HG02870 (cell line): ENCODE measurements around the gene GID8.
"Not testable (repeated sequence)": the region's sequence is repeated elsewhere in the genome, so short reads cannot be mapped to it uniquely, and the experiment has no call there.

Experiments
- ATAC-seq: cut with Tn5 transposase; IDR thresholded peaks from one replicate; pipeline ENCODE4 v1.9.1; 2021; ENCODE audit warnings: mild to moderate bottlenecking, moderate library complexity; ENCODE audit not compliant: unreplicated experiment

The GID8 gene

DNA sequence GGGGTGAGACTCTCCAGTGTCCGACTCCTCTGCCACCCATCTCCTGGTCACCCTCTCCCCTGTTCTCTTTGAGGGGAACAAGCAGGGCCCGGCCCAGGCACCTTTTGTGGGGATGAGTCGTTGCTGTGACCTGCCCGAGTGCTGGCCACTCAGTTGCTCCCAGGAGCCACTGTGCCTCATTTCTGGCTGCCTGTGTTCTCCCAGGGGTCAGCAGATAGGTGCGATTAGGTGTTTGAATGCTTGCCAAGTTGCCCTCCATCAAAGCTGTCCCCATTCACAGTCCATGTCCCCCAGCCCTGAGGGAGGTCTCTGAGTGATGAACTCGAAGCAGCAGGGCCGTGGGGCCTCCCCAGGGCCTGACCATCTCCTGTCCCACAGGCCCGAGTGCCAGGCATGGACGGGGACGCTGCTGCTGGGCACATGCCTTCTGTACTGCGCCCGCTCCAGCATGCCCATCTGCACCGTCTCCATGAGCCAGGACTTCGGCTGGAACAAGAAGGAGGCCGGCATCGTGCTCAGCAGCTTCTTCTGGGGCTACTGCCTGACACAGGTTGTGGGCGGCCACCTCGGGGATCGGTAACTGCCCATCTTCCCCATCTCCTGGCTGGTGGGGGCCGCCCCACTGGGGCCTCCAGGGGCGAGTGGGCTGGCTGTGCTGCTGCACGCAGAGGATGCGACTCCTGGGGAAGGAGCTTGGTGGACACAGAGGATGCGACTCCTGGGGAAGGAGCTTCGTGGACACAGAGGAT is 18.6 kb downstream of the GID8 start:
- no peak for ATAC-seq

DNA sequence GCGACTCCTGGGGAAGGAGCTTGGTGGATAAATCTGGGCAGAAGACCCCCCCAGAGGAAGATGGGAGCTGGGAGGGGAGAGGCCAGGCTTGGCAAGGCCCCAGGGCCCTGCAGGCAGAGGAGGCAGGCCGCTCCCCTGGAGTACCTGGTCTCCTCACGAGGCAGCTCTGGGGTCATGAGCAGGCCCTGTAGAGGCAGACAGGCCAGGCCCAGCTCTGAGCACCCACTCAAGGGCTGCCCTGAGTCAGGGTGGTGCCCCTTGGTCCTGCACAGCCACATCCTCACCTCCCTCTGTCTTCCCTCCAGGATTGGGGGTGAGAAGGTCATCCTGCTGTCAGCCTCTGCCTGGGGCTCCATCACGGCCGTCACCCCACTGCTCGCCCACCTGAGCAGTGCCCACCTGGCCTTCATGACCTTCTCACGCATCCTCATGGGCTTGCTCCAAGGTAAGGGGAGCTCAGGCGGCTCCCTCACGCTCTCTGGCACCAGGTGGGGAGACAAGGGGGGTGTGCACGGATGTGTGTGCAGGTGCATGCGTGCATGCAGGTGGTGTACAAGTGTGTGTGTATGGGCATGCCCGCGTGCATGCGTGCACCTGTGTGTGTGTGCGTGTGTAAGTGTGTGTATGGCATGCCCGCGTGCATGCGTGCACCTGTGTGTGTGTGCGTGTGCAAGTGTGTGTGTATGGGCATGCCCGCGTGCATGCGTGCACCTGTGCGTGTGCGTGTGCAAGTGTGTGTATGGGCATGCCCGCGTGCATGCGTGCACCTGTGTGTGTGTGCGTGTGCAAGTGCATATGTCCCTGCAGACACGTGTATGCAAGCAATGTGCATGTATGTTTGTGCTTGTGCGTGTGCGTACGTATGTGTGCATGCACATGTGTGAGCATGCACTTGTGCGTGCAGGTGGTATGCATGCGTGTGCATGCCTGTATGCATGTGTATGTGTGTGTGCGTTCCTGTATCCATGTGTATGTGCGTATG is 19.5 kb downstream of the GID8 start:
- no peak for ATAC-seq

DNA sequence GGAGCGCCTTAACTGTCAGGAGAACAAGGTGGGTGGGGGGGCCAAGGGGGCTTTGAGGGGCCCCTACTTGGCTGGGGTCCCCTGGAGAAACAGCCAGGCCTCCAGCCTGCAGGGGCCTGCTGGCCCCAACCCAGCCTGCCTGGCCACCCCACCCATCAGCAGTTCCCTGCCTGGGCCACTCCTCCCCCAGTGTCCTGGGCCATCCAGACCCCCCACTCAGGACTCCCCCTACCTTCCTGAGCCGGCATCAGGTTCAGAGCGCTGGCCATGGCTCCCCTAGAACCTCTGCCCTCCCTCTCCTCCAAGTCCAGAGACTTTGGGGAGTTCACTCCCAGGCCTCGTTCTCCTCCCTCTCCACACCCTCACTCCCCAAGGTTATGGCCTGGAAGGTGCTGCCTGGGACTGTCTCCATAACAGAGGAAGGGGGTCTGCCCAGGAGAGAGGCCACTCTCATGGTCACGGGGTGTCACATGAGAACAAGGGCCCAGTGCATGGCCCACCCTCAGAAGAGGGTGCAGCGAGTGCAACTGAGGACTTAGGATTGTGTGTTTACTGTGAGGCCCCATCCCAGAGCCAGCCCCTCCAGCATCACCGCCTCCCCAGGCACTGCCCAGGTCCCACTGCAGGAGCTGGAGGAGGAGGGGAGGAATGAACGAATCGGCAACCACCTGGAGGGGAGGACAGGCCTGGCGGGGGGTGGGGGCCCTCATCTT is 20.6 kb downstream of the GID8 start:
- no peak for ATAC-seq

DNA sequence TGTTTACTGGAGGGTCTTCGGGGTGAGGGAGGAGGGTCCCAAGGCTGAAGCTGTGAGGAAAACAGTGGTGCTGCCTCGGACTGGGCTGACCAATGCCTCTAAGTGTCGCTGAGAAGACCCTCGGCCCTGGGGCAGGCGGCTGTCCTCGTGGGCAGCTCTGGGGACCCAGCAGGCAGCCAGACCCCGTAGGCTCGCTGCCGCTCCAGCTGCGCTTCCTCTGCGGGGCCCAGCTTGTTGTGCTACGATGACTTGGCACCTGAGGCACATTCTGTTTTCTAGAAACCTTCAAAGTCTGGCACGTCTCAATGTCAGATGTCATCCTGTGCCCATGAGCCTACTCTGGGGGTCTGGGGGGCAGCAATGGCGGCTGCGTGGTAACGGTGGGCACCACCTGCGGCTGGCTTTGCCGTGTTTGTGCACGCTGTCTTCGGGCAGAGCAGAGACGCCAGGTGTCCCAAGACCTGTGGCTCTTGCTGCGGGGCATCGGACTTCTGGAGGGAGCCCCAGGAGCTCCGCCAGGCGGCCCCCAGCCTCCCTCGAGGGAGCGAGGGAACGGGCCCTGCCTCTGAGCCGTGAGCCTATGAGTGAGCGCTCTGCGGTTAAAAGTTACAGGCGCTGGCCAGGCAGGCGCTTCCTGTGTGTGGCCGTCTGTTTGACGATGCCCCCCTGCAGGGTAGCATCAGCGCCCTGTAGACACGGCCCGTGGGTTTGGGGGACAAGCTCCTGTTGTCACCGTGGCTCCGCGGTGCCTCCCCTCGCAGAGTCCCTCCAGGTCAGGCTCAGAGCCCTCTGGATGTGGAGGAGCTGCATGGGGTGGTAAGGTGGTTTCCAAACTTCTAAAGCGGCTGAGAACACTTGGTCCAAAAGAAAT is 21.4 kb downstream of the GID8 start:
- no peak for ATAC-seq

DNA sequence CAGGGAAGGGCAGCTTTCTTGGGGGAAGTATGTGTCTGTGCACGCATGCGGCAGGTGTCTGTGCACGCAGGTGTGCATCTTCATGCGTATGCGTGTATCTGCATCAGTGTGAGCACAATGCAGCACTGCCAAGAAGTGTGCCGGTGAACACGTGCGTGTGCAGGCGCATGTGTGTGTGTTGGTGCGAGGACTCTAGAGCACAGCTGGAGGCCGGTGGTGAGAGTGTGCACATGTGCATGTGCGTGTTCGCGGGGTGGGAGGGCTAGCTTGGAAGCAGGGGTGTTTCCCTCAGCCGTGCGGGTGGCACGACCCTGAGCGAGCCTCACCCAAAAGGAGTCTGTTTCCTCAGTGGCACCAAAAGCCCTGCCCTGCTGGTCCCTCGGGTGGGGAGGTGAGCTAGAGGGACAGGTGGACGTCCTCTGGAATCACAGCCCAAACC is 22.1 kb downstream of the GID8 start:
- ATAC-seq: no peak

DNA sequence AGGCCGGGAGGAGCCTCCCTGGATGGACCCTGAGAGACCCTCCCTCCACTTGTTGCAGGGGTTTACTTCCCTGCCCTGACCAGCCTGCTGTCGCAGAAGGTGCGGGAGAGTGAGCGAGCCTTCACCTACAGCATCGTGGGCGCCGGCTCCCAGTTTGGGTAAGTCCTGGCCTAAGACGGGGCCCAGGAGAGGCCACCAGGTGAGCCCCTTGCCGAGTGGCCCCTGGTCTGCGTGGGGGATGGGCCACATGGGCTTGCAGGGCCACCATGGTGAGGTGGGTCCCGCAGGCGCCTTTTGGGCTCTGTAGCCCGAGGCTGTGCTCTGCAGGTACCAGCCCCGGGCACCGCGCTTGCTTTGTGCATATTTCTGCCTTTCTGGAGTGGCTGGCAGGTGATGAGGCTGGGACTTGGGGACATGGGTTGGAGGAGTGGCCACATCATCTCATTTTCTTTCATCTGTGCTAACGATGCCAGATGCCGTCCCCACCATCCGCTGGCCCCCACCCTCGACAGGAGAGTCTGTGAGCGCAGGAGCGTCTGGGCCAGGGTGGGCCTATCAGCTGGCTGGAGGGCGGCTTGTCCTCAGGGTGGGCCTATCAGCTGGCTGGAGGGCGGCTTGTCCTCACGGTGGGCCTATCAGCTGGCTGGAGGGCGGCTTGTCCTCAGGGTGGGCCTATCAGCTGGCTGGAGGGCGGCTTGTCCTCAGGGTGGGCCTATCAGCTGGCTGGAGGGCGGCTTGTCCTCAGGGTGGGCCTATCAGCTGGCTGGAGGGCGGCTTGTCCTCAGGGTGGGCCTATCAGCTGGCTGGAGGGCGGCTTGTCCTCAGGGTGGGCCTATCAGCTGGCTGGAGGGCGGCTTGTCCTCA is 22.7 kb downstream of the GID8 start:
- not testable (repeated sequence) for ATAC-seq

DNA sequence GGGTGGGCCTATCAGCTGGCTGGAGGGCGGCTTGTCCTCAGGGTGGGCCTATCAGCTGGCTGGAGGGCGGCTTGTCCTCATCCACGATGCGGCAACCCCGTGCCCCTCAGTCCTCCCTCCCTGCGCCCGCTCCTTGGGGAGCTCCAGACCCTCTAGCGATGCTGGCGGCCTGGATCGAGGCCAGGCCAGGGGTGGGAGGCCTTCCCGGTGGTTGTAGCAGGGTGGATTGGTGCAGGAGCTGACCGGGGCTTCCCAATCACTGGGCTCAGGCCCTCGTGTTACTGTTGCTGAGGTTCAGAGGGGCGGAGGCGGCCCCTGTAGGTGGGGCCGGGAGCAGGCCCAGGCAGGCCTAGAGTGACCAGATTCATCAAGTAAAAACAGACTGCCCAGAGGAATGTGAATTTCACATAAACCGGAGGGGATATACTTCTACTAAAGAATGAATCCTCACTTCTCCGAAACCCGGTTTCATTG is 23.4 kb downstream of the GID8 start:
- no peak for ATAC-seq

DNA sequence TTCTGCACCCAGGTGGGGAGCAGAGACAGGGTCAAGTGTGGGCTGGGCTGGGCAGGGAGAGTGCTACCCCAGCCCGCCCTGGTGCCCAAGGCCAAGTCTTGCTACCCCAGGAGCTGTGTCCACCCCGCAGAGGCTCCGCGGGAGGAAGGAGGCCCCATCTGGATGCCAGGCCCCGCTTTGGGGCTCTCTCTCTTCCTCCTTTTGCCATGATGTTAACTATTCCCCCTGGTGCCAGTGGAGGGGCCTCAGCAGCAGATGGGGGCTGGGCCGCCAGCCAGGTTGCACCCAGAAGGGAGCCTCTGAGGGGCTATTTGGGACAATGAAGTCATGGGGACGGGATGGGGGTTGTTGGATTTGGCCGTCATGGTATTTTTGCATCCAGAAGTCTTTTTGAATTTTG is 23.9 kb downstream of the GID8 start:
- ATAC-seq: no peak

DNA sequence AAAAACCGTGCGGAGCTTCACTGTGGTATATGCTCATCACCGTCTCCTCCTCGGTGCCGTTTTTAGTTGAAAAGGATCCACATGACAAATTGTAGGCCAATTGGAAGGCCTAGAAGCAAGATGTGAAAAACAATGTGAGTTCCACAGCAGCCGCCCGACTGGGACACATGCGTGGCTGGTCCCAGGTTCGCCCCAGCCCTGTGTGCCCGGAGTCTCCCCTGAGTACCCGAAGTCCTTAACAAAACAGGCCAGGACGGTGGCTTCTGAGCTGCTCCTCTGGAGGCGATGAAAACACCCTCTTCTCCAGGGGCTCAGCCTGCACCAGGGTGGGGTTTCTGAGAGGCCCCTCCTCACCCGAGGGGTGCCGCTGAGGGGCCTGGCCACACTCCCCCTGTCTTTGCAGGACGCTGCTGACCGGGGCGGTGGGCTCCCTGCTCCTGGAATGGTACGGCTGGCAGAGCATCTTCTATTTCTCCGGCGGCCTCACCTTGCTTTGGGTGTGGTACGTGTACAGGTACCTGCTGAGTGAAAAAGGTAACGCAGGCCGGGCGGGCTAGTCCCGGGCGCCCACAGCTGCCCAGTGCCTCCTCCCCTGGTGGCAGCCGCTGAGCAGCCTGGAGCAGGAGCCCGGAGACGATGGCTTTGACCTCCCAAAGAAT is 24.4 kb downstream of the GID8 start:
- no peak for ATAC-seq

DNA sequence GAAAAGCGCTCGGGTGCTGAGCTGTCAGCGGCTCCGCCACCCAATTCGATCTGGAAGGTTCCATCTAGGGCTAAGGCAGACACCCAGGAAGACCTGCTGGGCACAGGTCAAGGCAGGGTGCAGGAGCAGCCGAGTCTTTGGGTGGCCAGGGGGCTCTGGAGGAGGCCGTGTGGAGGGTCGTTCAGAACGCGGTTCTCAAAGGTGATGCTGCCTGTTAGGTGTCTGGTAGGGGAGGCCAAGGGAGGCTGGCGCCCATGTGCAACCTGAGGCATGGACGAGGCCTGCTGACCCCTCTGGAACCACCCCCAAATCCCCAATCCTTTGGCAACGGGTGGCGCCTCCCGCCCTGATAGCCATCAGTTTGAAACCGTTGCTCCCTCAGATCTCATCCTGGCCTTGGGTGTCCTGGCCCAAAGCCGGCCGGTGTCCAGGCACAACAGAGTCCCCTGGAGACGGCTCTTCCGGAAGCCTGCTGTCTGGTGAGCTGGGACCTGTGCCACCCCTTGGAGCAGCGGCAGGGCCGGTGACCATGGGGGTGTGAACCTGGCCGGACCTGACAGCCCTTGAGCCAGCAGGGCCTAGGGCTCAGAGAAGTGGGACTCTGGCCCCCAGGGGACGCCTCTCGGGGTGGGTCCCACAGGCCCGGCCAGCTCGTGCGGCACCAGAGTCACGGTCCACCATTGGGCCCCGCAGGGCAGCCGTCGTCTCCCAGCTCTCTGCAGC is 25.1 kb downstream of the GID8 start:
- ATAC-seq: no peak

DNA sequence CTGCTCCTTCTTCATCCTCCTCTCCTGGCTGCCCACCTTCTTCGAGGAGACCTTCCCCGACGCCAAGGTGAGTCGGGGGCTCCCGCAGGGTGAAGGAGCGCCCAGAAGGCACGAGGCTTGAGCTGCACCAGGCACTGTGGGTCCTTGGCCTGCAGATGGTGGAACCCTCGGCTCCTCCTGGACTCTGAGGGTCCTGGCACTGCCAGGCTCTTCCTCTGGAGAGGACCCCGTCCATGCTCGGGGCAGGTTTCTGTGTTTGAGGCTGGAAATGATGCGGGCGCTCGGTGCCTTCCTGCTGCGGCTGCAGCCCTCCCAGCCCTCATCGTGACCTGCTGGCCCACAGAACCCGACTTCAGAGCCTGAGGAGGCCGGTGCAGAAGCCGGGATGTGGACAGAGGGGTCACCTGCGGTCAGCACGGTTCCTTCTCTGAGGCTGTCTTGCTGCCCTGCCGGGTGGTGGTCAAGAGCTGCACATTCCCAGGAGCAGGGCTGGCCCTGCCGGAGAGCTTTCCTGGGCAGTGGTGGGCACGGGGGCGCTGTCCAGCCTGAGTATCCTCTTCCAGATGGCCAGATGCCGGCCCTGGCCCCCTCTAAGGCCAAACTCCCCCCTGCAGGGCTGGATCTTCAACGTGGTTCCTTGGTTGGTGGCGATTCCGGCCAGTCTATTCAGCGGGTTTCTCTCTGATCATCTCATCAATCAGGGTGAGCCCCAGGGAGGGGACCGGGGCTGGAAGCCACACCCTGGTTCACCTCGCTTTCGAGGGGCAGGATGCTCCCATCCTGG is 25.9 kb downstream of the GID8 start:
- no peak for ATAC-seq

DNA sequence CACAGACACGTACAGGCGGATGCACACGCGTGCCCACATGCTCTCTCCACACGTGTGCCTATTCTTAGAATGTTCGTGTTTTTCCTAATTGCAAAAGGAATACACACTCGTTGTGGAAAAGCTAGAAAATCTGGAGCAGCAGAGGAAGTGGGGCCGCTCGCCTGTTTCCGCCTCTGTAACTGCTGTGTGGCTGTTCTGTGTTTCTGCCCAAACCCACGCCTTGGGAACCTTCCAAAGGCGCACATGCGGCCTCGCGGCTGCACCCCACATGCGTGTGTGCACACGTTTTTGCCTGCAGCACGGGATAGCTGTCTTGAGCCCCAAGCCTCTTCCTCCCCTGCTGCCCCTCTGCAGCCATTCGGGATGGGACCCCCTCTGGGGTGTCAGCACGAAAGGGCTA is 26.8 kb downstream of the GID8 start:
- ATAC-seq: no peak

DNA sequence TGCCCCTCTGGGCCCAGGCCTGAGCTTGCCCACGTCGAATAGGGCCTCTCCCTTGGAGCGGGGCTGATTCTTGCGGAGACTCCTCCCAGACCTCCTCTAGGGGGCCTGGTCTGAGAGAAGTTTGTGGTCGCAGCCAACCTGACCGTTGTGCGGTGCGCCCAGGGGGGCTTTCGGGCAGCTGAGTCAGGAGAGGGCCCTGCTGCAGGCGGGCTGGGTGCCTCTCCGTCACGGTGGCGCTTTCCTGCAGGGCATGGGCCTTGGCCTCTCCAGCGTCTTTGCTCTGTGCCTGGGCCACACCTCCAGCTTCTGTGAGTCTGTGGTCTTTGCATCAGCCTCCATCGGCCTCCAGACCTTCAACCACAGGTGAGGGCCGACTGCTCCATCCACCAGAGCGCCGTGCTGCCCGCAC is 27.4 kb downstream of the GID8 start:
- ATAC-seq: no peak

DNA sequence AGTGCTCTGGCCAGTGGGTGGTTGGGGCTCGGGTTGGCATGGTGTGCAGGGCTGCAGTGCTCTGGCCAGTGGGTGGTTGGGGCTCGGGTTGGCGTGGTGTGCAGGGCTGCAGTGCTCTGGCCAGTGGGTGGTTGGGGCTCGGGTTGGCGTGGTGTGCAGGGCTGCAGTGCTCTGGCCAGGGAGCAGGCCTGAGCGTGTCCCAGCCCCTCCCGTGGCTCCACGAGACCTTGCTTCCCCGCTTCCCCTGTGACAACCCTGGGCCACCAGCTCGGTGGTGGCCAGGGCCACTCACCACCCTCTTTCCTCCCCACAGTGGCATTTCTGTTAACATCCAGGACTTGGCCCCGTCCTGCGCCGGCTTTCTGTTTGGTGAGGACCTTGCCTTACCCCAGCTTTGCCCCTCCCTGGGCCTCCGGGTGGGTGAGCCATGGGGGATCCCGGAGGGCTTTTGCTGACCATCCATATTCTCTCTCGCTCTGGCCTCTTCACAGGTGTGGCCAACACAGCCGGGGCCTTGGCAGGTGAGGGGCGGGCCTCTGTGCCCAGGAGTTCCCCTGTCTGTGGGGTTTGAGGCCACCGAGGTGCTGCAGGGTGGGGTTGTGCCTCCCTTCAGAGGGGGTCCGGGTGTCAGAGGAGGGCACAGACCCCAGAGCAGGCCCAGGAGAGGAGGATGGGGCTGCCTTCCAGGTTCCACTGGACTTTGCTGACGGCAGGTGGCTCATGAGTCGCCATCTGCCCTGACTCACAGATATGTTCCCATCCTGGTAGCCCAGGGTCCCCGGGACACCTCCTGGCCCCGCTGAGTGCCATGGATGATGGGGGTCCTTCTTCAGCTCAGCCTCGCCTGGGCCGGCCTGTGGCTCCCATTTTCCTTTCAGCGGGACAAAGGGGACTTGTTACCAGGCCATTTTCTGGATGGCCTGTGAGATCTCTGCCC is 28.5 kb downstream of the GID8 start:
- no peak for ATAC-seq

DNA sequence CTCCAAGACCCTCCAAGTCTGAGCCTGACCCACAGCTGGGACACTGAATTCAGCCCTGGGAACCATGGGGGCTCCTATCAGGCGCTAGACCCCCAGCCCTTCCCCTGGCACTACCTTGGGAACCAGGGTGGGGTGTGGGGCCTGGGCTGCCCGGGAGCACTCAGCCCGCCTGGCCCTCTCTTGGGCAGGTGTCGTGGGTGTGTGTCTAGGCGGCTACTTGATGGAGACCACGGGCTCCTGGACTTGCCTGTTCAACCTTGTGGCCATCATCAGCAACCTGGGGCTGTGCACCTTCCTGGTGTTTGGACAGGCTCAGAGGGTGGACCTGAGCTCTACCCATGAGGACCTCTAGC is 29.2 kb downstream of the GID8 start:
- no peak for ATAC-seq

DNA sequence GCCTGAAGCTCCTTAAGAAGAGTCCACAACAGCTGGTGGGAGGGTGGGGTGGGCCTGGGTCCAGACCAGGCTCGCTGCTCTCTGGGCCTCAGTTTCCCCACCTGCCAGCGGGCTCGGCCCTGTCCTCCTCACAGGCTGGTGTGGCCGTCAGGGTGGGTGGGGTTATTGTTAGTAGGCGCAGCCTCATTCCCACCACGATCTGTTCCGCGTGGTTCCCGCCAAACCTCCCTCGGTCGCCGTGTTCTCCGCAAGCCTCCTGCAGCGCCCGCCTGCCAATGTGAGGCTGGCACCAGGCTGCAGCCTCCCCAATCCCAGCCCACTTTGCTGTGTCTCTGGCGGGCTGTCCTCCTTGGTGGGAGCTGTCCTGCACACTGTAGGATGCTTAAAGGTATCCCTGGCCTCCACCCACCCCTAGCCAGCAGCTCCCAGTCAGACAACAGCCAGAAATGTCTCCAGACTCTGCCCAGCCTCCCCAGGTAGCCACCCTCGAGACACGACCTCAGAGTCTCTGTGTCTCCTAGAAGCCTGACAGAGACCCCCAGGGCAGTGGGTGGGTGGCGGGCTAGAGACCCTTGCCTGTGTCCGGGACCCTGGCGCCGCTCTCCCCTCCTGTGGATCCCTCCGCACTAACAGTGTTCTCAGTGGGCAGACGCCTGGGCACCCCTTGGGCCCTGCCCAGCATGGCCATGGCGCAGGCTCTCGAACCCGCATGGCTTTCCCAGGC is 29.8 kb downstream of the GID8 start:
- no peak for ATAC-seq
